Stimulated activated effector memory CD8-positive, alpha-beta T cell treated with anti-CD3 and anti-CD28 coated beads, Interleukin-12 subunit alpha, Interleukin-12 subunit beta, amount 100 ng/mL, for 72 hours (primary cell): ENCODE measurements around the gene DAPL1.

Experiments
- ATAC-seq: fragments of 150-1000 bp; cut with Tn5 transposase; 2 replicates; pipeline ENCODE4 v1.10.0; 2021
- DNase-seq, 2 donors: peaks; one replicate each; pipeline ENCODE4 v3.0.0; 2021 to 2022; ENCODE audit warnings: low spot score in 2 of 2
- H3K27ac Mint-ChIP-seq: one replicate; pipeline ENCODE4 v1.8.0; 2022; ENCODE audit warnings: mild to moderate bottlenecking, mixed read lengths
- H3K36me3 Mint-ChIP-seq: one replicate; pipeline ENCODE4 v1.8.0; 2022; ENCODE audit warnings: mild to moderate bottlenecking, mixed read lengths
- H3K4me1 Mint-ChIP-seq: one replicate; pipeline ENCODE4 v1.8.0; 2022; ENCODE audit warnings: mixed read lengths
- H3K4me3 Mint-ChIP-seq: one replicate; pipeline ENCODE4 v1.8.0; 2022; ENCODE audit warnings: mild to moderate bottlenecking, mixed read lengths
- H3K9me3 Mint-ChIP-seq: one replicate; pipeline ENCODE4 v1.8.0; 2022; ENCODE audit warnings: mixed read lengths

Gene DAPL1

GRCh38 chr2:158795195-158795924, at the start of gene DAPL1:
TSS of gene DAPL1 (plus strand) at chr2:158795317. CDS start at chr2:158795373, 56 bp downstream.
- no peaks in the 10 kb centered on the region for H3K9me3 Mint-ChIP-seq
- ATAC-seq = peak; percentile 28
- DNase-seq = no peak
- no peaks in the 10 kb centered on the region for H3K36me3 Mint-ChIP-seq
- H3K27ac Mint-ChIP-seq = no peak within 1 kb of the TSS
- H3K4me1 Mint-ChIP-seq = no peaks in the 10 kb centered on the region
- no peak within 1 kb of the TSS for H3K4me3 Mint-ChIP-seq

- no peak overlapping the region for H3K4me3 Mint-ChIP-seq
- no peaks in the 10 kb centered on the region for H3K9me3 Mint-ChIP-seq
- no peak for DNase-seq
- H3K36me3 Mint-ChIP-seq = no peaks in the 10 kb centered on the region
- H3K4me1 Mint-ChIP-seq = peaks cover 5% of the 10 kb centered on the region
- ATAC-seq = no peak
- no peak overlapping the region for H3K27ac Mint-ChIP-seq
Measured at GRCh38 chr2:158745866-158746382, 49.2 kb upstream of the DAPL1 start.

- H3K4me1 Mint-ChIP-seq = peaks cover 5% of the 10 kb centered on the region
- no peak overlapping the region for H3K27ac Mint-ChIP-seq
- no peak overlapping the region for H3K4me3 Mint-ChIP-seq
- no peak for ATAC-seq
- no peaks in the 10 kb centered on the region for H3K9me3 Mint-ChIP-seq
- no peaks in the 10 kb centered on the region for H3K36me3 Mint-ChIP-seq
- DNase-seq = no peak
Measured at GRCh38 chr2:158746488-158746887, 48.6 kb upstream of the DAPL1 start.

GRCh38 chr2:158747281-158747680, 47.8 kb upstream of the DAPL1 start:
- no peak for DNase-seq
- no peak for ATAC-seq
- H3K36me3 Mint-ChIP-seq = no peaks in the 10 kb centered on the region
- no peak overlapping the region for H3K4me3 Mint-ChIP-seq
- no peaks in the 10 kb centered on the region for H3K9me3 Mint-ChIP-seq
- H3K4me1 Mint-ChIP-seq = peaks cover 5% of the 10 kb centered on the region
- no peak overlapping the region for H3K27ac Mint-ChIP-seq

GRCh38 chr2:158748926-158749590, 46.1 kb upstream of the DAPL1 start:
- no peak overlapping the region for H3K4me3 Mint-ChIP-seq
- H3K27ac Mint-ChIP-seq = no peak overlapping the region
- no peaks in the 10 kb centered on the region for H3K9me3 Mint-ChIP-seq
- no peaks in the 10 kb centered on the region for H3K36me3 Mint-ChIP-seq
- no peak for ATAC-seq
- peaks cover 5% of the 10 kb centered on the region for H3K4me1 Mint-ChIP-seq
- DNase-seq = no peak

GRCh38 chr2:158750458-158751125, 44.5 kb upstream of the DAPL1 start:
- no peaks in the 10 kb centered on the region for H3K36me3 Mint-ChIP-seq
- H3K27ac Mint-ChIP-seq = no peak overlapping the region
- ATAC-seq (no peak), DNase-seq (no peak)
- no peaks in the 10 kb centered on the region for H3K9me3 Mint-ChIP-seq
- H3K4me3 Mint-ChIP-seq = no peak overlapping the region
- H3K4me1 Mint-ChIP-seq = peaks cover 2% of the 10 kb centered on the region

GRCh38 chr2:158753641-158754611, 41.2 kb upstream of the DAPL1 start:
- H3K27ac Mint-ChIP-seq = no peak overlapping the region
- peak; percentile 58 for ATAC-seq

GRCh38 chr2:158755310-158756087, 39.6 kb upstream of the DAPL1 start:
- peak; percentile 55 for ATAC-seq
- no peaks in the 10 kb centered on the region for H3K9me3 Mint-ChIP-seq
- H3K4me1 Mint-ChIP-seq = no peaks in the 10 kb centered on the region
- DNase-seq = no peak
- no peak overlapping the region for H3K4me3 Mint-ChIP-seq
- no peak overlapping the region for H3K27ac Mint-ChIP-seq
- no peaks in the 10 kb centered on the region for H3K36me3 Mint-ChIP-seq

More at GRCh38 chr2:158753641-158754611, 41.2 kb upstream of the DAPL1 start:
- Mint-ChIP-seq H3K4me1 (no peaks in the 10 kb centered on the region), H3K4me3 (no peak overlapping the region), H3K9me3 (no peaks in the 10 kb centered on the region), H3K36me3 (no peaks in the 10 kb centered on the region)
- DNase-seq = no peak

- ATAC-seq (no peak), DNase-seq (no peak)
- Mint-ChIP-seq H3K9me3 (no peaks in the 10 kb centered on the region), H3K4me1 (no peaks in the 10 kb centered on the region), H3K36me3 (no peaks in the 10 kb centered on the region), H3K4me3 (no peak overlapping the region), H3K27ac (no peak overlapping the region)
Measured at GRCh38 chr2:158756331-158756730, 38.8 kb upstream of the DAPL1 start.

- no peak for DNase-seq
- Mint-ChIP-seq H3K4me1 (no peaks in the 10 kb centered on the region), H3K27ac (no peak overlapping the region), H3K36me3 (no peaks in the 10 kb centered on the region), H3K9me3 (no peaks in the 10 kb centered on the region), H3K4me3 (no peak overlapping the region)
- peak; percentile 29 for ATAC-seq
Measured at GRCh38 chr2:158756976-158757375, 38.1 kb upstream of the DAPL1 start.

GRCh38 chr2:158760887-158761286, 34.2 kb upstream of the DAPL1 start:
- Mint-ChIP-seq H3K4me3 (no peak overlapping the region), H3K36me3 (no peaks in the 10 kb centered on the region), H3K9me3 (no peaks in the 10 kb centered on the region), H3K27ac (no peak overlapping the region), H3K4me1 (no peaks in the 10 kb centered on the region)
- ATAC-seq = no peak
- DNase-seq = no peak

- Mint-ChIP-seq H3K9me3 (no peaks in the 10 kb centered on the region), H3K4me3 (no peak overlapping the region), H3K4me1 (no peaks in the 10 kb centered on the region), H3K36me3 (no peaks in the 10 kb centered on the region), H3K27ac (no peak overlapping the region)
- DNase-seq = no peak
- no peak for ATAC-seq
Measured at GRCh38 chr2:158761621-158762020, 33.5 kb upstream of the DAPL1 start.

- DNase-seq (no peak), ATAC-seq (no peak)
- Mint-ChIP-seq H3K36me3 (no peaks in the 10 kb centered on the region), H3K27ac (no peak overlapping the region), H3K4me3 (no peak overlapping the region), H3K9me3 (no peaks in the 10 kb centered on the region), H3K4me1 (no peaks in the 10 kb centered on the region)
Measured at GRCh38 chr2:158762336-158762735, 32.8 kb upstream of the DAPL1 start.

- Mint-ChIP-seq H3K36me3 (no peaks in the 10 kb centered on the region), H3K27ac (no peak overlapping the region), H3K4me3 (no peak overlapping the region), H3K9me3 (no peaks in the 10 kb centered on the region), H3K4me1 (no peaks in the 10 kb centered on the region)
- no peak for ATAC-seq
- no peak for DNase-seq
Measured at GRCh38 chr2:158766524-158766923, 28.6 kb upstream of the DAPL1 start.
